MCF 10A (cell line): ENCODE measurements around the gene UBA5. TPM values are rescaled to one million over a fixed set of nuclear protein-coding genes. Genes with fewer than 3 reads are reported as not detected.

Experiments
- BruUV-seq: library from RNA; stranded (reverse); fragments of 400-500 nt; replicated peaks from 2 replicates; lab custom pipeline; 2021; lab: Mats Ljungman, UMichigan
- CTCF ChIA-PET: fragments of 300-600 bp; sonication (Branson Sonifier 250); formaldehyde crosslinking; extraction: SDS; loops from one replicate; lab custom pipeline; 2021; ENCODE audit warnings: antibody characterized with exemption, inconsistent platforms; lab: Yijun Ruan, JAX
- POLR2A ChIA-PET: fragments of 300-600, 350-650 bp; sonication (Branson Sonifier 250); formaldehyde crosslinking; extraction: SDS; loops from one replicate; lab custom pipeline; 2020; ENCODE audit warnings: antibody characterized with exemption, inconsistent platforms; lab: Yijun Ruan, JAX
- DNase-seq: peaks from one replicate; pipeline ENCODE4 v3.0.0-alpha.2; 2018; ENCODE audit not compliant: unreplicated experiment
- H3K27ac Mint-ChIP-seq: one replicate; pipeline ENCODE4 v1.8.0; 2022; ENCODE audit warnings: mild to moderate bottlenecking, low read depth, mixed read lengths; ENCODE audit not compliant: unreplicated experiment
- H3K27me3 Mint-ChIP-seq: one replicate; pipeline ENCODE4 v1.8.0; 2022; ENCODE audit warnings: mixed read lengths; ENCODE audit not compliant: insufficient read depth, unreplicated experiment
- H3K36me3 Mint-ChIP-seq: one replicate; pipeline ENCODE4 v1.8.0; 2022; ENCODE audit warnings: mild to moderate bottlenecking, moderate library complexity, mixed read lengths; ENCODE audit not compliant: insufficient read depth, unreplicated experiment
- H3K4me1 Mint-ChIP-seq: one replicate; pipeline ENCODE4 v1.8.0; 2022; ENCODE audit warnings: mixed read lengths; ENCODE audit not compliant: insufficient read depth, unreplicated experiment
- H3K4me3 Mint-ChIP-seq: one replicate; pipeline ENCODE4 v1.8.0; 2022; ENCODE audit warnings: mild to moderate bottlenecking, moderate library complexity, mixed read lengths; ENCODE audit not compliant: unreplicated experiment
- H3K9me3 Mint-ChIP-seq: one replicate; pipeline ENCODE4 v1.8.0; 2022; ENCODE audit warnings: mixed read lengths; ENCODE audit not compliant: unreplicated experiment
- CTCF ChIP-seq: fragments of 200-600 bp; IDR thresholded peaks from one replicate; pipeline ENCODE4 v1.8.0; 2022; ENCODE audit warnings: antibody characterized with exemption, mild to moderate bottlenecking; ENCODE audit not compliant: unreplicated experiment
- intact Hi-C: fragments of 100-400 bp; cut with micrococcal nuclease; formaldehyde crosslinking; loops from 2 replicates; pipeline ENCODE4 v1.14.1; 2022
- total RNA-seq: library from RNA; stranded (reverse); gene quantifications from 2 replicates; pipeline ENCODE4 v1.2.3, GENCODE V29; 2022

UBA5 gene
- total RNA-seq, 1 experiment from 2014 or later: 47.7 TPM

- POLR2A ChIA-PET: interaction anchor here (1.0 to 1.3 kb wide), 6 partner anchors 12 to 939 kb away, joined by 3 to 4 read pairs (median 3); partner anchors contain the start of gene TOPBP1
- peak; percentile 95 for DNase-seq
- no peak for TF ChIP-seq CTCF
- CTCF ChIA-PET: interaction anchor here (0.5 to 1.2 kb wide), 6 partner anchors 9 to 1879 kb away, joined by 3 to 4 read pairs (median 3); no protein-coding TSS in a partner anchor
- no peaks in the 10 kb centered on the region for H3K27me3 Mint-ChIP-seq
- peak within 1 kb of the TSS; percentile 82 for H3K4me3 Mint-ChIP-seq
- BruUV-seq: no TSS peak
- intact Hi-C loops: no loop called here
- H3K9me3 Mint-ChIP-seq: no peaks in the 10 kb centered on the region
- H3K4me1 Mint-ChIP-seq: peaks cover 14% of the 10 kb centered on the region
- peaks cover 18% of the 10 kb centered on the region for H3K36me3 Mint-ChIP-seq
- peak within 1 kb of the TSS; percentile 93 for H3K27ac Mint-ChIP-seq
Observed at GRCh38 chr3:132722165-132723023, 62.3 kb downstream of the UBA5 start, which contains the start of gene NPHP3. Gene NPHP3, minus strand, starts transcription at chr3:132722409. Its CDS starts 54 bp downstream, at chr3:132722355.

- peaks cover 14% of the 10 kb centered on the region for H3K4me1 Mint-ChIP-seq
- H3K9me3 Mint-ChIP-seq: no peaks in the 10 kb centered on the region
- H3K27ac Mint-ChIP-seq: peak overlapping the region; percentile 59
- no peak for DNase-seq
- CTCF ChIA-PET: interaction anchor here (0.5 to 1.3 kb wide), 7 partner anchors 8 to 1095 kb away, joined by 3 to 6 read pairs (median 4); no protein-coding TSS in a partner anchor
- peaks cover 11% of the 10 kb centered on the region for H3K36me3 Mint-ChIP-seq
- intact Hi-C loops: no loop called here
- H3K27me3 Mint-ChIP-seq: no peaks in the 10 kb centered on the region
- H3K4me3 Mint-ChIP-seq: peak overlapping the region; percentile 82
- TF ChIP-seq CTCF: no peak
- POLR2A ChIA-PET: interaction anchor here (0.8 to 1.3 kb wide), 3 partner anchors 62 to 851 kb away, joined by 3 read pairs; no protein-coding TSS in a partner anchor
- no TSS peak for BruUV-seq
Observed at GRCh38 chr3:132723024-132723950, 63.2 kb downstream of the UBA5 start.

GRCh38 chr3:132726341-132726823 is 66.3 kb downstream of the UBA5 start:
- ChIA-PET CTCF (interaction anchor here (0.6 to 6.2 kb wide), 53 partner anchors 10 to 1763 kb away, joined by 3 to 63 read pairs (median 4); partner anchors contain the start of gene BFSP2), POLR2A (interaction anchor here (0.6 to 1.5 kb wide), 8 partner anchors 64 to 1457 kb away, joined by 3 to 5 read pairs (median 4); partner anchors contain the start of gene CDV3)
- DNase-seq: peak; percentile 58

More at GRCh38 chr3:132726341-132726823, 66.3 kb downstream of the UBA5 start:
- no TSS peak for BruUV-seq
- Mint-ChIP-seq H3K36me3 (no peaks in the 10 kb centered on the region), H3K4me3 (no peak overlapping the region), H3K9me3 (no peaks in the 10 kb centered on the region), H3K4me1 (peaks cover 6% of the 10 kb centered on the region), H3K27me3 (peaks cover 23% of the 10 kb centered on the region), H3K27ac (no peak overlapping the region)
- peak; percentile 73 for TF ChIP-seq CTCF
- intact Hi-C loops: loop anchor here (1.0 kb wide), 2 partner anchors 315 to 658 kb away; no protein-coding TSS in a partner anchor

Other genes starting within 250 kb of the UBA5 start
- gene DNAJC13, start 242.8 kb upstream of the UBA5 start, total RNA-seq: 33.0 TPM in 2 replicates
- not detected in 2 replicates for gene ACKR4, start 63.1 kb upstream of the UBA5 start, total RNA-seq
- 30.9 and 31.9 TPM in 2 replicates for gene ACAD11, start 520 bp upstream of the UBA5 start, total RNA-seq
- gene NPHP3, start 62.1 kb downstream of the UBA5 start, total RNA-seq: 14.4 and 21.8 TPM in 2 replicates